ENCODE data around the gene PPP2R2B.
"Not testable (repeated sequence)": the region's sequence is repeated elsewhere in the genome, so short reads cannot be mapped to it uniquely, and the experiment has no call there.

The PPP2R2B gene

DNA sequence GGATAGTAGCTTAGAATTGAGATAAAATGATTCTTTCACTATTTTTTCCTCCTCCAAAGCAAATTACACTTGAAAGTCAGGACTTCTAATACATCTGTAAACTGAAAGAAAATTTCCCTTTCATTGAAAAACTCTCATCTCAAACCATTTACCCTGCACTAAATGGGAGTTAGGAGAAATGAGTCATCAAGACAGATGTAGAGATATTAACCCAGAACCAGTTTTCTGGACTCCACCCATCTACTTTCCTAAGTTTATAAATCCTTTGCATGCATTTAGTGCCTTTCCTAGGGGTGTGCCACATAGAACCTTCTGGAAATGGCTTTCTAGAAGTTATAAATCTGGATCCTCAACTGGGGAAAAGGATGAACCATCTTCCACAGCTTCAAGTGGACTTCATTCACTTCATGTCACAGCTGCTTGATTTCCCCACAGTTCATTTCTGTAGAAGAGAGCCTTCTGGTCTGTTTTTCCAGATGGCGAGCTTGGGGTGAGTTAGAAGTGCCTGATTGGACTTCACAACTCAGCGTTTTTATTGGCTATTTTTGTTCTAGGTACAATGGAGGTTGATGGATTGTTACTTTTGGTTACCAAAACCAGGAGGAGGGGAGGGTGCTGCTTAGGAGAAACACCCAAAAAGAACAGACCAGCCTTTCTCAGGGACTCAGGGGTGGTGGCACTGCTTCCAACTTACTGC, 290.1 kb downstream of the PPP2R2B start:
- peak; percentile 37 for DNase-seq

DNA sequence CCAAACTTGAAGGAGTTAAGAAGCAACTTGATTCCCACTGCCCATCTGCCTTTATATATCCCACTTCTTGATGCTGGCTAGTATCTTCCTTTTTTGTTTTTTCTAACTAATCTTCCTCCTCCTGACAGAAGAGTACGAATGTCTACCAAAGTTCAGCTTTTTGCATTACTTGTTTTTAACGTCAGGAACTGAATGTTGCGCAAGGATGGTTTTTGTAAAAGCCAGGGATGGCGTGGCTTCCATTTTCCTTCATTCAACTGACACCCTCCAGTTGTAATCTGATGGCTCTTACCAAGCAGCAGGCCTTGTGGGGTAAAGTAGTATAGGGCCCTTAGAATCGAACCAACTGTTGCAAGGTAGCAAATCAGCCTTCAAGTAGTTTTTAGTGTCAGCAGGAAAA, 291.8 kb downstream of the PPP2R2B start:
- DNase-seq = peak; percentile 15

GRCh38 chr5:146584750-146585149, 293.8 kb downstream of the PPP2R2B start:
- DNase-seq = no peak

DNA sequence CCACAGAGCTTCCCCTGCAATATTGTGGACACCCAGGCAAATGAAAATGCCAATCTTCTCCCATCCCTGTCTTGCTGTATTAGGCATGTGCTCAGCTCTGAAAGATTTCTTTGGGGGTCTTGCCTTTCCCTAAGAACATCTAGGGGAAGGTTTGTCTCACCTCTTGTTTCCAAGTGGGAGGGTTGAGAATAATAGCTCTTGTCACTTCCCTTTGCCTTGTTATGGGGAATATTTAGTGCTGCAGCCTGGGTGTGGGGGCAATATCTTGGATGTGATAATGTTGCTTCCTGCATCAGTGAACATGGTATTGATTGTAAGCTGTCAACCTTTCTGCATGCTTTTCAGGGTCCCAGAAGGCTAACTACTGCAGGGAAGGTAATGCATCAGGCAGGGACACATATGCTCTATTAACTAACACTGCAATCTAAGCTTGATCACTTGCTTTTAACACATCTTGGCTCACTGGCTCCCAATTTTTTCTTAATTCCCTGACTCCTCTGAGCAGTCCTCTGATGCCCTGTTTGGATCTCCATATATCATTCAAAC, 296.4 kb downstream of the PPP2R2B start:
- DNase-seq = no peak

DNA sequence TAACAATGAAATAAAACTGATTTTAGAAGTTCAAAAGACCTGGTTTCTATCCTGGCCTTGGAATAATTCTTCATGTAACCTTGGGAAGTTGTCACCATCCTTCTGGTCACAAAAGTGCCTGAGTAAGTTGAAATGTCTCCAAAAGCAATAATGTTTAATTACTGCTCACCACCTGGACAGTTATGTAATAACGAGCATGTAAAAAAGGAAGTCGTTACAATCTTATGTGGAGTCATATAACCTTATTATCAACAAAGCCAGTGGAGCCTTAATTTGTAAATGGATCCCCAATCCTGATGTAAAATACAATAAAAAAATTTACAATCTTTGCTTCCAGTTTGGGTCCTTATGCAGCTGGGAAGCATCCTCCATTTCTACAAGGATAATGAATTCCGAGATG, 298.3 kb downstream of the PPP2R2B start:
- peak; percentile 1 for DNase-seq

- peak; percentile 36 for DNase-seq
Observed at GRCh38 chr5:146574713-146575112, 303.8 kb downstream of the PPP2R2B start.

- DNase-seq = no peak
Observed at GRCh38 chr5:146568161-146568560, 310.4 kb downstream of the PPP2R2B start.

DNA sequence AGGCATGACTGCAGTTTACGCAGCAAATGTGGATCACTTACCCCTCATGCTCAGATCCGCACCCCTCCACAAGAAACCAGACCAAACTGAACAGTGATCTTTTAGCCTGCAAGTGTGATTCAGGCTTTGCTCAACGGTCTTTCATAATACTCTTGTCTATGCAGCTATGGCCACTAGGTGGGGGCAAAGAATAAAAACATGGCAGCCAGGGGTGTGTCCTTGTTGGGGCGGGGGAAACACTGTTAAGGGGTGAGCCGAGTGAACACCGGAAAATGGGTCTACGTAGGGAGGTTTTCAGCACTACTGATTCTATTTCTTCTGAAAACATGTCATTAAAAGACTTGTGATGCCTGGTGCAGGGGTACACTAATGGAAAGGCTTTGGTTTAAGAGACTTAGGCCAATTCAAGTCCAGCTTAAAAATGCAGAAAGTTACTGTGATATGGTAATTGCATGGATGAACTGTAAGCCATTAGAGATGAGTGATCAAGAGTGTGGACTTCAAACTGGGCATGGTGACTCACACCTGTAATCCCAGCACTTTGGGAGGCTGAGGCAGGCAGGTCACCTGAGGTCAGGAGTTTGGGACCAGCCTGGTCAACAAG, 312.7 kb downstream of the PPP2R2B start:
- peak; percentile 77 for DNase-seq

DNA sequence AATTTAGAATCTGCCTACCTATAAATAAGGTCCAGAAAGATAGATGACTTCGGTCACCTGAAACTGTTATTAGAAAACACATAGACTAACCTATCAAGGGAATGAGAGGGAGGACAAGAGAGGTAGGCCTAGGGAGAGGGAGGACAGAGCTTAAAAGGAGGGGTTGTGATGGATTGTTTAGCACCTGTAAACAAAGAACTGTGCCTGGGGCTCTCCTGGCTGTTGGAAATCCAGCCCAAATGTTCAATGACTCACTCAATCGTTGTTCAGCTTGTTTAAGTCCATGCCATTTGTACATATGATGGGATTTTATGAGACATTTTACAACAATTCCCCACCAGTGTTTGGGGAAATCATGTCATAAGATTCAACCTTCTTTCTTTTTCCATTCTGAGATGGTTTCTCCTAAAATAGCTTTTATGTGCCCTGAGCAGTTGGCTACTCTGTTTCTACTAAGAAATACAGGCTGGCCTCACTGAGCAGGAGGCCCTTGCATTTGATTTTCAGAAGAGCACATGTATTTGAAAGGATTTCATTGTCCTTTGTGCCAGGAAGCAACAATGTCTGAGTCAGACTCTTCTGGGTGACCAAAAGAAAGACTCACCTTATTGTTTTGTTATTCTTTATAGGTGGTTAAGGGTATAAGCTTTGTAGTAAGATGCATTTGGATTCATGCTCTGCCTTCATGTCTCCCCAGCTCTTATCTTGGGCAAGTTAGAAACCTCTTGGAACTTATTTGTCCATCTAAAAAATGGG, 314.4 kb downstream of the PPP2R2B start:
- no peak for DNase-seq

- no peak for DNase-seq
Observed at GRCh38 chr5:146562461-146562860, 316.1 kb downstream of the PPP2R2B start.

DNA sequence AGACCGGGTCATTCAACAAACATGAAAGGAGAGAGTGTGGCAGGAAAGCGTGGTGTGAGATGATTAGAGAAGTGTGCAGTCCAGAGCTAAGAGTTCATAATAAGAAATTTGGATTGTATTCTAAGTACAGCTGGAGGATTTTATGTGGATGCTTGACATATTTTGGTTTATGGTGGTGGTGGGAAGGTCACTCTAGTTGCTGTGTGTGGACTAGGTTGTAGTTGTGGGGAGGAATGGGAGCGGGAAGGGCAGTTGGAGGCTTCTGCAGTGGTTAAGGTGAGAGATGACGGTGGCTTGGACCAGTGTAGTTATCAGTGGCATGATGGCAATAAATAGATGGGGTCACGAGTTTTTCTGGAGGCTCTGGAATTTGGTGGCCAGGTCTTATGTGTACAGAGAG, 316.8 kb downstream of the PPP2R2B start:
- DNase-seq = no peak

DNA sequence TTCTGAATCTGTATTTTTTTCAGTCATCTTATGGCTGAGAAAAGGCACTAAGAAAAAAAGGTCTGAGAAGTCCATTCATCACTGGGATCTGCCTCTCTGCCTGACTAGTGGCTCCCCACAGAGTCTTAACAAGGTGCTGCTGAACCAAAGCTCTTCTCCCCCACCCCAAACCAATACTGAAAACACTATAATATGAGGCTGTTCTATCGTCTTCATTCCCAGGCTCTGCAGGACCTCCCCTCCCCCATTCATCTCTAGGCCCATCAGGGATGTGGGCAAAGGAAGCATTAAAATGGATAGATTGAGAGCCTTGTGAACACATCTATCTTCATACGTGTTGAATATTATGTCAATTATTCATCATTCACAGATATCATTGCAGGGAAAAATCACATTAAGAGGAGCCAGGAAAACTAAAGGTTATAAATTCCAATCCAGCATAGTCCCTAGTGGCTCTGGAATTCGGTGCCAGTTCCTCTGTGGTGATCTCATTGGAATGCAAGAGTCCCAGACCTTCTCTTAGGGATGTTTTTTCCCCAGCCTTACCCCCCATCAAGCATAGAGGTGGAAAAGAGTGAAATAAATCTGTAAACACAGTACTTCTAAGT, 318.2 kb downstream of the PPP2R2B start:
- DNase-seq = no peak

GRCh38 chr5:146556884-146557283, 321.7 kb downstream of the PPP2R2B start:
- not testable (repeated sequence) for DNase-seq

- DNase-seq = no peak
Observed at GRCh38 chr5:146553446-146553845, 325.1 kb downstream of the PPP2R2B start.

- DNase-seq = no peak
Observed at GRCh38 chr5:146549615-146550014, 328.9 kb downstream of the PPP2R2B start.

DNA sequence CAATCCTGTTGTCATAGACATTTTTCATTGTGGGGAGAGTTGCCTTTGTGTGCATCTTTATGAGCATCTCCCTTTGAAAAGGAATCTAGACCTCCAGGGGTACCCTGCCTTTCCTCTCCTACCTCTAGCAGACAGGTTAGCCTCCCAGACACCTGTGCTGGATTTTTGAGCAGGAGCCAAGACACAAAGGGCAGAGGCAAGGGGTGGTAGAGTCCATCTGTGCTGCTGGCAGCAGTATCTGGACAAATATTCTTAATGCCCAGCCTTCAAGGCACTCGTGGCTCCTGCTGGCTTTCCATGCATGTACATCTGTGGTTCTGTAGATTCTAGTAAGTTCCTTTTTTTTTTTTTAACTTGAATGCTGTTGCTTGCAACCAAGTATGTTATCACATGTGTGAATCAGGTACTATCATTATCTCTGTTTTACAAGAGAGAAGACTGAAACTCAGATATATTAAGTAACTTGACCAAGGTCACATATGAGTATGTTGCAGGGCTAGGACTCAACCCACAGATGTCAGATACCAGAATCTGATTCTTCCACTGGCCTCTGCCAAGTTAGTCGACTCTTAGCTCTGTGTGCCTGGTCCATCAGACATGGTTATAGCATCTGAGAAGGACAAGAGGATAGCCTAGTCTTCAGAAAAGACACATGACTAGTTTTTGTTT, 329.6 kb downstream of the PPP2R2B start:
- DNase-seq = no peak

- no peak for DNase-seq
Observed at GRCh38 chr5:146544232-146544631, 334.3 kb downstream of the PPP2R2B start.

GRCh38 chr5:146541958-146542849, 336.4 kb downstream of the PPP2R2B start:
- peak; percentile 74 for DNase-seq

DNA sequence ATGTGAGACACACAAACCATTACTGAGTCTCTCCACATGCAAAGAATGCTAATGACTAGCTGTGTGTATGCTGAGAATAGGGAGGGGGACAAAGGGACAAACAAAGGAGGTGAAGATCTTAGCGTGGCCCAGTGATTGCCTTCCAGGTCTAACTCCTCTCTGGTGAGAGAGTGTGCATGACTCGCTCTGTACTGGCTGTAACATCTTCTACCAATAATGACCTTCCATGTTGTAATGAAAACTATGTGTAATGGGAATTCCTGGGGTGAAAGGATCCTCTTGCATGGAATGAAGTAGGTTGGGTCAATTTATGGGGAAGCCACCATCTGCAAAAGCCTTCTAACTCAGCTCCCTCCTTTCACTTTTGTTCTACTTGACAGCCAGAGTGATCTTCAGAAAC, 338.1 kb downstream of the PPP2R2B start:
- DNase-seq = no peak

DNA sequence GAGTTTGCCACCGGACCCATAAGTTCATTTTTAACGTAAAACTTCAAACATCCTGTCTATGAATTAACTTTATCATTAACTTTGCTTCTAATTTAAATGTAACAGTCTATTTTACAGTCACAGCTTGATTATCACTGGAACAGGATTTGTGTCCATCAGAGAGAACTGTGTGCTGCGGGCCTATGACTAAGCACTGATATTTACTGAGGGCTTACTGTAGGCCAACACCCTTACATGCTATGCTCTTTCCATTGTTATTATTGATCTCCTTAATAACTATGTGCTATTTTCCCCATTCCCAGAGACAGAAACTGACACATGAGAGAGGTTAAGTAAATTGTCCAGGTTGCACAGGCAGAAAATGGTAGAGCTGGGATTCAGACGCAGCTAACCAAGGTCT, 338.6 kb downstream of the PPP2R2B start:
- DNase-seq = no peak

DNA sequence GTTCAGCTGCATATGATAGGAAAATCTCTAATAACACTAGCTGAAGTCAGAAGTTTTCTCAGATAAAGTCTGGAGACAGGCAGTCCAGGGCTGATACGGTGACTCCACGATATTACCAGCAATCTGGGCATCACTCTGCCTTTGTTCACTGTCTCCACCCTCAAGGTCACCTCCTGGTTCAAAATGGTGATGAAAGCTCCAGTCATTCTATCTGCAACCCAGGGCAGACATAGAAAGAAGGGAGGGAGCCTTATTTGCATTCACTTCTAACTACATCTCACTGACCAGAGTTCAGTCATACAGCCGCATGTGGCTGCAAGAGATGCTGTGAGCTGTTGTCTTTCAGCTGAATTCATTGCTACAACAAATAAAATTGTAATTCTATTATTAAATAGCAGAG, 340.1 kb downstream of the PPP2R2B start:
- DNase-seq = no peak

DNA sequence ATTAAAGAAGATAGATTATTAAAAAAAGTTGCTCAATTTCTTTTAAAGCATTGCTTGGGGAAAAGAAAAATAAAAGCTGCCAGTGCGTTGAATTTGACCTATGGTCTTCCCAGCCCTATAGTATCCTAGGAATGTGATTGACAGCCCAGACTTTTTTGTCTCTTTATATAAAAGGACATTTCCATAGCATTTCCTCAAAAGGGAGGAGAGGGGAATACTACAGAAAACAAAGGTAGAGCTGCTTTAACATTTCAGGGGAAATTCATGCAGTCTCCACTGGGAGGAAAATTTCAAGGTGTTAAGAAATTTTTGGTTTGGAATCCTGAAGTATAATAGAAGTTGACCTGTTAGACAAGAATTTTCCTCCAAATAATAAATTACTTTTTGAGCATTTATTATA, 344.7 kb downstream of the PPP2R2B start:
- DNase-seq = no peak

Measured in OCI-M1 (cell line).